GM12878 (cell line): ENCODE data around the gene ANO2. TPM values are rescaled to one million over a fixed set of nuclear protein-coding genes. Genes with fewer than 3 reads are reported as not detected.

Experiments
- ATAC-seq: fragments of 200-7000 bp; cut with Tn5 transposase; 3 replicates; pipeline ENCODE4 v1.9.1; 2020; ENCODE audit warnings: mild to moderate bottlenecking, moderate library complexity
- BruUV-seq: library from RNA; stranded (reverse); fragments of 400-500 nt; replicated peaks from 2 replicates; lab custom pipeline; 2021; lab: Mats Ljungman, UMichigan
- CTCF ChIA-PET: fragments of 300-600 bp; sonication (Branson Sonifier 250); formaldehyde crosslinking; extraction: SDS; loops from one replicate; lab custom pipeline; 2021; ENCODE audit warnings: inconsistent platforms; lab: Yijun Ruan, JAX
- POLR2A ChIA-PET: fragments of 350-600 bp; formaldehyde crosslinking; extraction: SDS; loops from one replicate; lab custom pipeline; 2021; ENCODE audit warnings: inconsistent platforms; lab: Charles Lee
- RAD21 ChIA-PET: fragments of 300-600 bp; sonication (Branson Sonifier 250); formaldehyde crosslinking; loops from one replicate; lab custom pipeline; 2023; ENCODE audit warnings: antibody characterized with exemption; ENCODE audit not compliant: unreplicated experiment; lab: Charles Lee
- SMC1A ChIA-PET: fragments of 300-600 bp; sonication (Branson Sonifier 250); formaldehyde crosslinking; loops from one replicate; lab custom pipeline; 2023; ENCODE audit not compliant: unreplicated experiment, uncharacterized antibody; lab: Charles Lee
- DNase-seq: peaks from one replicate; pipeline ENCODE4 v3.0.0-alpha.2; 2011; ENCODE audit warnings: low read depth, low spot score
- FAIRE-seq: peaks from 3 replicates; lab custom pipeline; 2011; peaks lifted over from hg19 to GRCh38; lab: Jason Lieb, UNC
- H2AFZ ChIP-seq: 2 replicates; pipeline ENCODE4 v1.6.0; 2011; ENCODE audit warnings: low read depth, low read length, control low read depth; ENCODE audit not compliant: control insufficient read depth
- H3K27ac ChIP-seq: 2 replicates; pipeline ENCODE4 v1.5.1; 2011; ENCODE audit warnings: control low read depth; ENCODE audit not compliant: control insufficient read depth, insufficient read depth
- H3K27me3 ChIP-seq, 2 experiments: replicated peaks in 1 of 2; 2 replicates each; pipeline versions ENCODE4 v1.6.0 to v1.6.1; 2011; ENCODE audit warnings: low read length in 1 of 2; ENCODE audit not compliant: control insufficient read depth in 2 of 2, insufficient read depth in 2 of 2
- H3K36me3 ChIP-seq, 2 experiments: 2 replicates each; pipeline ENCODE4 v1.5.1; 2011; ENCODE audit warnings: low read length in 1 of 2; ENCODE audit not compliant: control insufficient read depth in 2 of 2, insufficient read depth in 2 of 2
- H3K4me1 ChIP-seq: 2 replicates; pipeline ENCODE4 v1.6.1; 2011; ENCODE audit warnings: mild to moderate bottlenecking, low read length, moderate library complexity, mixed read lengths; ENCODE audit not compliant: control insufficient read depth, insufficient read depth
- H3K4me2 ChIP-seq: 2 replicates; pipeline ENCODE4 v1.6.0; 2011; ENCODE audit warnings: control low read depth; ENCODE audit not compliant: control insufficient read depth, insufficient read depth
- H3K4me3 ChIP-seq: fragments of 200-600 bp; sonication (generic); 2 replicates; pipeline ENCODE4 v1.5.1; 2016
- H3K79me2 ChIP-seq: 2 replicates; pipeline ENCODE4 v1.6.0; 2011; ENCODE audit warnings: low read length; ENCODE audit not compliant: control insufficient read depth, insufficient read depth
- H3K9ac ChIP-seq: 2 replicates; pipeline ENCODE4 v1.8.0; 2011; ENCODE audit warnings: low read length, control low read depth, mixed read lengths; ENCODE audit not compliant: control insufficient read depth, insufficient read depth
- H3K9me3 ChIP-seq: replicated peaks from 3 replicates; pipeline ENCODE4 v1.5.1; 2011; ENCODE audit warnings: mild to moderate bottlenecking, low read length; ENCODE audit not compliant: control insufficient read depth, insufficient read depth
- H4K20me1 ChIP-seq: 2 replicates; pipeline ENCODE4 v1.6.0; 2011; ENCODE audit not compliant: control insufficient read depth, insufficient read depth
- CEBPZ ChIP-seq: fragments of 150-350 bp; IDR thresholded peaks from 2 replicates; pipeline ENCODE4 v1.6.1; 2016; ENCODE audit warnings: low read depth, low read length
- DPF2 ChIP-seq: fragments of 450-650 bp; IDR thresholded peaks from 2 replicates; pipeline ENCODE4 v1.6.1; 2017; ENCODE audit warnings: mild to moderate bottlenecking
- HDAC2 ChIP-seq: fragments of 200-600 bp; sonication (generic); IDR thresholded peaks from 2 replicates; pipeline ENCODE4 v1.6.1; 2017
- LARP7 ChIP-seq: fragments of 450-650 bp; IDR thresholded peaks from 2 replicates; pipeline ENCODE4 v1.6.1; 2017; ENCODE audit warnings: mild to moderate bottlenecking
- MXI1 ChIP-seq: fragments of 150-350 bp; IDR thresholded peaks from 2 replicates; pipeline ENCODE4 v1.6.1; 2011; ENCODE audit warnings: low read depth, mild to moderate bottlenecking, inconsistent platforms, low read length, improper control_type of control experiment
- NRF1 ChIP-seq: conservative IDR thresholded peaks from 2 replicates; pipeline ENCODE4 v1.6.1; 2011; ENCODE audit warnings: mild to moderate bottlenecking, low read depth, low read length, improper control_type of control experiment
- PRDM15 ChIP-seq: fragments of 450-650 bp; formaldehyde crosslinking; IDR thresholded peaks from 2 replicates; pipeline ENCODE4 v1.4.0; 2020; ENCODE audit warnings: mild to moderate bottlenecking, moderate library complexity
- RB1 ChIP-seq: fragments of 450-650 bp; formaldehyde crosslinking; IDR thresholded peaks from 2 replicates; pipeline ENCODE4 v1.6.1; 2017; ENCODE audit warnings: mild to moderate bottlenecking, borderline replicate concordance
- SUZ12 ChIP-seq: fragments of 200-600 bp; sonication (generic); IDR thresholded peaks from one replicate; pipeline ENCODE4 v1.6.1; 2018; ENCODE audit warnings: antibody characterized with exemption, mild to moderate bottlenecking; ENCODE audit not compliant: unreplicated experiment
- USF1 ChIP-seq: IDR thresholded peaks from 2 replicates; pipeline ENCODE4 v1.6.1; 2011; ENCODE audit warnings: borderline replicate concordance, low read depth, mild to moderate bottlenecking, moderate library complexity, mixed read lengths, low read length; ENCODE audit not compliant: insufficient read depth; ENCODE audit errors: extremely low read length
- WGBS: methylation state at CpG from one replicate; pipeline ENCODE4 v1.1.6; 2016; ENCODE audit warnings: low lambda C conversion rate; ENCODE audit not compliant: insufficient replicate concordance, insufficient coverage; ENCODE audit errors: missing lambda C conversion rate; 5-methylcytosine and 5-hydroxymethylcytosine counted together
- in situ Hi-C: fragments of 300-500 bp; cut with MboI; formaldehyde crosslinking; loops from 9 replicates; pipeline ENCODE4 v1.14.3; 2018; ENCODE audit warnings: mixed read lengths
- intact Hi-C: fragments of 100-400 bp; cut with micrococcal nuclease; formaldehyde crosslinking; loops from one replicate; pipeline ENCODE4 v1.14.2; 2022; ENCODE audit not compliant: unreplicated experiment
- polyA plus RNA-seq, 11 experiments: library from polyadenylated mRNA; depleted of rRNA in 4 of 11; unstranded in 6 of 11; stranded (reverse) in 5 of 11; fragments of >200 nt; fragmentation: Nextera tagmentation in 4 of 11; fragmentation: Illumina TruSeq in 1 of 11; extraction: Ambion mirVana in 4 of 11; extraction: Trizol in 1 of 11; gene quantifications; 1 replicate in 1 of 11; 2 replicates in 10 of 11; pipeline versions ENCODE4 v1.2.1 to v1.2.3, GENCODE V29; 2011 to 2016; ENCODE audit warnings: inconsistent platforms in 2 of 11, missing spikeins in 2 of 11, low read depth in 1 of 11
- total RNA-seq, 4 experiments: library from RNA; depleted of rRNA in 3 of 4; stranded (reverse); fragments of >200 nt in 3 of 4; fragmentation: Illumina TruSeq in 1 of 4; extraction: Trizol in 1 of 4; gene quantifications; 2 replicates each; pipeline versions ENCODE4 v1.2.1 to v1.2.3, GENCODE V29; 2013 to 2021
- TF ChIP-seq, protein P1 (sequence below): fragments of 450-650 bp; IDR thresholded peaks from 2 replicates; pipeline ENCODE4 v1.6.1; 2017; ENCODE audit warnings: borderline replicate concordance
- TF ChIP-seq, protein P2 (sequence below): fragments of 150-350 bp; IDR thresholded peaks from 2 replicates; pipeline ENCODE4 v1.6.1; 2014; ENCODE audit warnings: mild to moderate bottlenecking, low read depth, low read length

ANO2 gene
- total and polyA plus RNA-seq, 10 of the 15 experiments (the other 5 are each of a cell fraction or from before 2014, with no cell fraction given) = not detected

- Histone ChIP-seq H4K20me1 (no peaks in the 10 kb centered on the region), H3K27ac (no peak overlapping the region), H3K36me3 (no peaks in the 10 kb centered on the region), H3K9me3 (no peaks in the 10 kb centered on the region), H3K4me2 (no peak overlapping the region), H3K9ac (no peak overlapping the region), H3K4me1 (no peaks in the 10 kb centered on the region), H3K27me3 (no peaks in the 10 kb centered on the region; a peak in 1 of 4 replicates), H3K4me3 (no peak overlapping the region), H3K79me2 (no peaks in the 10 kb centered on the region), H2AFZ (no peak overlapping the region)
- no TSS peak for BruUV-seq
- in situ Hi-C loops = no loop called here
- FAIRE-seq (no peak), DNase-seq (no peak), ATAC-seq (no peak)
- CTCF ChIA-PET = interaction anchor here (1.5 kb wide), 1 partner anchor 35 kb away, joined by 3 read pairs; no protein-coding TSS in a partner anchor
- RAD21 ChIA-PET = interaction anchor here (0.6 kb wide), 1 partner anchor 1438 kb away, joined by 3 read pairs; no protein-coding TSS in a partner anchor
- SMC1A ChIA-PET = no interaction called here
- POLR2A ChIA-PET = no interaction called here
- intact Hi-C loops = no loop called here
- WGBS = 86% methylated on average over 1 of the region's 1 CpG
- TF ChIP-seq HDAC2 (no peak), SUZ12 (no peak), RB1 (no peak), USF1 (no peak), CEBPZ (no peak), NRF1 (no peak), MXI1 (no peak), PRDM15 (CRISPR knock-in tag) (no peak), LARP7 (no peak), DPF2 (no peak)
- TF ChIP-seq, protein P1, sequence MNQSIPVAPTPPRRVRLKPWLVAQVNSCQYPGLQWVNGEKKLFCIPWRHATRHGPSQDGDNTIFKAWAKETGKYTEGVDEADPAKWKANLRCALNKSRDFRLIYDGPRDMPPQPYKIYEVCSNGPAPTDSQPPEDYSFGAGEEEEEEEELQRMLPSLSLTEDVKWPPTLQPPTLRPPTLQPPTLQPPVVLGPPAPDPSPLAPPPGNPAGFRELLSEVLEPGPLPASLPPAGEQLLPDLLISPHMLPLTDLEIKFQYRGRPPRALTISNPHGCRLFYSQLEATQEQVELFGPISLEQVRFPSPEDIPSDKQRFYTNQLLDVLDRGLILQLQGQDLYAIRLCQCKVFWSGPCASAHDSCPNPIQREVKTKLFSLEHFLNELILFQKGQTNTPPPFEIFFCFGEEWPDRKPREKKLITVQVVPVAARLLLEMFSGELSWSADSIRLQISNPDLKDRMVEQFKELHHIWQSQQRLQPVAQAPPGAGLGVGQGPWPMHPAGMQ = no peak
- TF ChIP-seq, protein P2, sequence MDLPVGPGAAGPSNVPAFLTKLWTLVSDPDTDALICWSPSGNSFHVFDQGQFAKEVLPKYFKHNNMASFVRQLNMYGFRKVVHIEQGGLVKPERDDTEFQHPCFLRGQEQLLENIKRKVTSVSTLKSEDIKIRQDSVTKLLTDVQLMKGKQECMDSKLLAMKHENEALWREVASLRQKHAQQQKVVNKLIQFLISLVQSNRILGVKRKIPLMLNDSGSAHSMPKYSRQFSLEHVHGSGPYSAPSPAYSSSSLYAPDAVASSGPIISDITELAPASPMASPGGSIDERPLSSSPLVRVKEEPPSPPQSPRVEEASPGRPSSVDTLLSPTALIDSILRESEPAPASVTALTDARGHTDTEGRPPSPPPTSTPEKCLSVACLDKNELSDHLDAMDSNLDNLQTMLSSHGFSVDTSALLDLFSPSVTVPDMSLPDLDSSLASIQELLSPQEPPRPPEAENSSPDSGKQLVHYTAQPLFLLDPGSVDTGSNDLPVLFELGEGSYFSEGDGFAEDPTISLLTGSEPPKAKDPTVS = no peak
Observed at GRCh38 chr12:5710260-5710878, 234.7 kb downstream of the ANO2 start.
